HG03025 (cell line): ENCODE data around the gene CBX3.
"Not testable (repeated sequence)": the region's sequence is repeated elsewhere in the genome, so short reads cannot be mapped to it uniquely, and the experiment has no call there.

Source experiments
- ATAC-seq: cut with Tn5 transposase; IDR thresholded peaks from one replicate; pipeline ENCODE4 v1.9.1; 2021; ENCODE audit warnings: mild to moderate bottlenecking, moderate library complexity; ENCODE audit not compliant: unreplicated experiment, low FRiP score

CBX3 gene

GRCh38 chr7:26186364-26187311, 14.9 kb upstream of the CBX3 start:
- no peak for ATAC-seq

DNA sequence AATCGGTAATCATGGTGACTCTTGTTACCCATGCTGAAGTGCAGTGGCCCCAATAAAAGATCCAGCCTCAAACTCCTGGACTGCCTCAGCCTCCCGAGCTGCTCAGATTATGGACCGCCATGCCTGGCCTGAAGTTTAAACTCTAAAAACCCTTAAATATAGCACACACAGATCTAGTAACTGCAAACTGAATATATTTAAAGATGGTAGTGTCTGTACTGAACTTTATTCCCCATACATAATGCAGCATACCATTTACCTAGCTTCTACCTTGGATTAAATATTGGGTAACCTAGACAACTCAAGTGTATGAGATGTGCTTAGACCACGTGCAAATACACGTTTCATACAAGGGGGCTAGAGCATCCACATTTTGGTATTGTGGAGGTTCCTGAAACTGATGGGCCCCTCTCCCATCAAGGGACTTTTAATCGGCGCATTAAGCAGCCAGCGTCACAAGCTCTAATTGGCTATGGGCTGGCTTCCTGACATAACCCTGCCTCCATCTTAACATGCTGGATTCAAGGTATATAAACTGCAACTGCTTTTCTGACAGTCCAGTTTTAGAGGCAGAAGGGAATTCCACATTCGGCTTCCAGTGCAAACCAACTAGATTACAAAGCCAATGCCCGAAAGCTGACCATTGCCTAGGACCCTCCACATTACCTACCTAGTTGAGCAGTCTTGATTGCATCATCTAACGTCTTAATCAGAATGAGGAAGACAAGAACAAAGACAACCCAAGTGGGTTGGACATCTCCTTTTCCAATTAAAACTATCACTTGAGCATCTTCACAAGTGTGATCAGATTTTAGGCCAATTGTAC, 14.0 kb upstream of the CBX3 start:
- no peak for ATAC-seq

GRCh38 chr7:26188206-26188956, 13.2 kb upstream of the CBX3 start:
- ATAC-seq = no peak

- no peak for ATAC-seq
Measured at GRCh38 chr7:26188957-26189541, 12.5 kb upstream of the CBX3 start.

DNA sequence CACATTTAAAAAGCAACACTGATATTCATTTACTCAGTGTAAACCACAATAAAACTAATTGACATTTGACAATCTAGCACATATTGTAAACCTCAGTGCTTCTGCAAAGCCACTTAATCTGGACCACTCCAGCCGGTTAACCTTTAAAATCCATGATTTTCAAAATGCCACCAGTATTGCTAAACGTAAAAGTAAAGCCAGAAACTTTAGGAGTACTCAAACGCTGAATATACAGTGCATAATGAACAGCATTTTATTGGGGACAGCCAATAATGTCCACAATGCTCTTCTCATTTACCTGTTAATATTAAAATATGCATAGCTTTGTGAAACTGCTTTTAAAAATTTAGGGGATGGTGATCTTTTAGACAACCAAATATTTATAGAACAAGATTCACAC, 11.8 kb upstream of the CBX3 start:
- ATAC-seq = no peak

GRCh38 chr7:26190417-26190869, 11.1 kb upstream of the CBX3 start:
- no peak for ATAC-seq

DNA sequence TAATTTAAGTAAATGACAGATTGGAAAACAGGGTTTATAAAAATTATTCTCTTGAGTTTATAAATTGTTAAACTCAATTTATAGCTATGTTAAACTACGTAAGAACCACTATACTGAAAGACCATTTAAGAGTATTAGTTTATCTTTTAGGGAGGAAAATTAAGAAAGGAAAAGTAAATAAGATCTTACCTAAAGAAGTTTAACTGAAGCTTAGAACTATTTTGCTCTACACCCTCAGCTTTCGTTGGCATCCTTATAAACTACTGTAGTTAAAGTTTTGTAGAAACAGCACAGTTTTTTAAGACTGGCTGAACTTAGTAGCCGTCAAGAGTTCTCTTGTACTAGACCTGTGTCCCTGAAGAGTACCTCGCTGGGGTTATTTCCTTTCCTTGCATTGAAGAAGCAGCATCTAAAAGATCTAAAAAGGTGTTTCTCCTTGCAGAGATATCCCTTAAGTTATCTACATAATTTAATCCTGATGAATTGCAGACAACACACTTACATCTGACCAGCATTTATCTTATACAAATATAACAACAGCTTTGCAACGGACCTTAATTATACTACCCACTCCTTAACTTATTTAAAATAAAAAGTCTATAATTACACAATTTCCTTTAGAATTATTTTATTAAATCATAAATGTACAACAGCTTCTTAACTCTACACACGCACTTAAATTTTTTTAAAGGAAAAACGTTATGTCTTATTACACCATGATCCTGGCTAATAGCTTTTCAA, 10.1 kb upstream of the CBX3 start:
- no peak for ATAC-seq

- no peak for ATAC-seq
Measured at GRCh38 chr7:26191974-26192479, 9.5 kb upstream of the CBX3 start.

- no peak for ATAC-seq
Measured at GRCh38 chr7:26192485-26193087, 9.0 kb upstream of the CBX3 start.

GRCh38 chr7:26193432-26194207, 7.9 kb upstream of the CBX3 start:
- no peak for ATAC-seq

DNA sequence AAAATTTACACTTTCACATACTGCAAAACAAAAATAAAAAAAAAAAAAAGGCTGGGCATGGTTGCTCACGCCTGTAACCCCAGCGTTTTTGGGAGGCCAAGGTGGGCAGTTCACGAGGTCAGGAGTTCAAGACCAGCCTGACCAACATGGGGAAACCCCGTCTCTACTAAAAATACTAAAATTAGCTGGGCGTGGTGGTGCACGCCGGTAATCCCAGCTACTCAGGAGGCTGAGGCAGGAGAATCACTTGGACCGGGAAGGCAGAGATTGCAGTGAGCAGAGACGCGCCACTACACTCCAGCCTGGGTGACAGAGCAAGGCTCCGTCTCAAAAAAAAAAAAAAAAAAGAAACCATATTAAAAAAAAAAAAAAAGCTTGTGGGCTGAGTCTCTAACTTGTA, 6.8 kb upstream of the CBX3 start:
- ATAC-seq = not testable (repeated sequence)

DNA sequence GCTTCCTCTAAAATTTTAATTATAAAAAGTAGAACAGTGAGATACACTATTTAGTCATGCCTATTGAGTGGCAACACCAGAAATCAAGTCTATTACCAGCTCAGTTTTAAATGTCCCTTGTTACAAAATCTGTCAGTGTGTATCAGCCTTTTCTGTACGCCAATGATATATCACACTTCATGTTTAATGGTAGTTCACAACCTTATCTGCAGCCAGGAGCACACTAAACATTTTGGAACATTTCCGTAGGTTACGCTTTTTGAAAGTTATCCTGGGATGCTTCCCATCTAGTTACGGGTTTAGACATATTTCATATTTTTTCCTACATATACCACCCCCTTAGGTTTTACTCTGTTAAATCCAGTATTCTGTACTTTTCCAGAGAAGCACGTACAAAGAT, 6.4 kb upstream of the CBX3 start:
- no peak for ATAC-seq

- ATAC-seq = no peak
Measured at GRCh38 chr7:26195867-26196657, 5.5 kb upstream of the CBX3 start.

GRCh38 chr7:26197153-26198115, 4.1 kb upstream of the CBX3 start:
- ATAC-seq = no peak

GRCh38 chr7:26198133-26198780, 3.3 kb upstream of the CBX3 start:
- ATAC-seq = no peak

DNA sequence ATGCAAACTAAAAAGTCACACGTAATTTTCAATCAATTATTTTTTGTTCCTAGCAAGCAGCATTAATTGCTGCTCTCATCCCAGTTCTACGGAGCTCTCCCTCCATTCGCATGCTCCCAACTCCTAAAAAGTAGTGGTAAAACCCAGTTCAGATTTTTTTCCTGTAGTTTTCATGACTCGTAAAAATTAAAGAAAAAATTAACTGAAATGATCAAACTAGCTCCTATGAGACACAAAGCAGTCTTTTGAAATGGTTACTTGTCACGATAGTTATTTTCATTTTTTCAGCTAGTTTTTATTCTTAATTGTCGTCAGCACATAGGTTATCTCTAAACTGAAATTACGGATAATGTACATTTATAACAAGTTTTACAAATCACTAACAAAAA, 2.8 kb upstream of the CBX3 start:
- ATAC-seq = no peak
